ENCODE measurements around the gene PPP1R37.

PPP1R37 gene

GRCh38 chr19:45071969-45072790 lies 20.8 kb upstream of the PPP1R37 start:
- no peak for DNase-seq

- no peak for DNase-seq
Observed at GRCh38 chr19:45074744-45075300, 18.2 kb upstream of the PPP1R37 start.

GRCh38 chr19:45075301-45076028 lies 17.5 kb upstream of the PPP1R37 start:
- peak; percentile 19 for DNase-seq

GRCh38 chr19:45076029-45076850 lies 16.7 kb upstream of the PPP1R37 start, which contains the start of gene ZNF296:
ZNF296 (minus strand) TSS chr19:45076478; CDS start chr19:45076373, 105 bp downstream.
- DNase-seq, result peak; percentile 85

- DNase-seq, result no peak
Observed at GRCh38 chr19:45076851-45077730, 15.9 kb upstream of the PPP1R37 start.

GRCh38 chr19:45078390-45079062 lies 14.5 kb upstream of the PPP1R37 start:
- DNase-seq, result no peak

GRCh38 chr19:45079063-45079910 lies 13.7 kb upstream of the PPP1R37 start, which contains the start of gene GEMIN7:
GEMIN7 (plus strand) TSS chr19:45079260; CDS start chr19:45090115, 10,855 bp downstream.
- DNase-seq, result peak; percentile 84

- DNase-seq, result no peak
Observed at GRCh38 chr19:45079911-45080370, 13.0 kb upstream of the PPP1R37 start.

GRCh38 chr19:45082170-45082569 lies 10.8 kb upstream of the PPP1R37 start:
- DNase-seq, result no peak

GRCh38 chr19:45086480-45086879 lies 6.5 kb upstream of the PPP1R37 start:
- no peak for DNase-seq

- no peak for DNase-seq
Observed at GRCh38 chr19:45087531-45087930, 5.4 kb upstream of the PPP1R37 start.

- DNase-seq, result no peak
Observed at GRCh38 chr19:45090034-45090433, 2.9 kb upstream of the PPP1R37 start.

- DNase-seq, result no peak
Observed at GRCh38 chr19:45090606-45091005, 2.4 kb upstream of the PPP1R37 start.

GRCh38 chr19:45091031-45091923 lies 1.7 kb upstream of the PPP1R37 start:
- peak; percentile 98 for DNase-seq

GRCh38 chr19:45094137-45094536 lies 1.2 kb downstream of the PPP1R37 start:
- DNase-seq, result no peak

GRCh38 chr19:45094707-45095106 lies 1.7 kb downstream of the PPP1R37 start:
- no peak for DNase-seq

GRCh38 chr19:45095496-45096413 lies 2.8 kb downstream of the PPP1R37 start:
- no peak for DNase-seq

GRCh38 chr19:45096700-45097099 lies 3.7 kb downstream of the PPP1R37 start:
- DNase-seq, result no peak
